Fibroblast of lung (primary cell): Measurements from ENCODE around the gene ZNF282. TPM values are rescaled to one million over a fixed set of nuclear protein-coding genes. Genes with fewer than 3 reads are reported as not detected.

ENCODE experiments used
- DNase-seq, 2 donors: peaks; one replicate each; pipeline versions ENCODE4 v3.0.0 to v3.0.0-alpha.2; 2010; ENCODE audit warnings: low read depth in 2 of 2
- H2AFZ ChIP-seq: 2 replicates; pipeline ENCODE4 v1.5.1; 2012; ENCODE audit warnings: low read length, control low read depth, inconsistent platforms
- H3K27ac ChIP-seq: 2 replicates; pipeline ENCODE4 v1.5.1; 2011; ENCODE audit warnings: low read length, control low read depth; ENCODE audit not compliant: insufficient read depth
- H3K27me3 ChIP-seq: 2 replicates; pipeline ENCODE4 v1.5.1; 2011; ENCODE audit warnings: mild to moderate bottlenecking, low read length; ENCODE audit not compliant: control insufficient read depth, insufficient read depth
- H3K36me3 ChIP-seq: 2 replicates; pipeline ENCODE4 v1.5.1; 2011; ENCODE audit warnings: low read length; ENCODE audit not compliant: control insufficient read depth, insufficient read depth
- H3K4me1 ChIP-seq: 2 replicates; pipeline ENCODE4 v1.5.1; 2011; ENCODE audit warnings: low read length; ENCODE audit not compliant: control insufficient read depth, insufficient read depth; ENCODE audit errors: extremely low read depth
- H3K4me2 ChIP-seq: 2 replicates; pipeline ENCODE4 v1.5.1; 2011; ENCODE audit warnings: low read length, control low read depth; ENCODE audit not compliant: insufficient read depth; ENCODE audit errors: extremely low read depth
- H3K4me3 ChIP-seq, 4 experiments: fragments of 200-600 bp in 1 of 4; sonication (generic) in 1 of 4; replicated peaks in 1 of 4; 2 replicates each; pipeline ENCODE4 v1.5.1; 2011 to 2016; ENCODE audit warnings: low read length in 4 of 4, low read depth in 3 of 4, mild to moderate bottlenecking in 3 of 4, control low read depth in 2 of 4, inconsistent platforms in 1 of 4, mixed read lengths in 1 of 4; ENCODE audit not compliant: insufficient read depth in 1 of 4; ENCODE audit errors: control extremely low read depth in 1 of 4
- H3K79me2 ChIP-seq: 2 replicates; pipeline ENCODE4 v1.5.1; 2012; ENCODE audit warnings: mild to moderate bottlenecking, low read length, inconsistent platforms; ENCODE audit not compliant: control insufficient read depth, insufficient read depth
- H3K9ac ChIP-seq: 2 replicates; pipeline ENCODE4 v1.5.1; 2011; ENCODE audit warnings: mild to moderate bottlenecking, low read length, control low read depth; ENCODE audit not compliant: insufficient read depth
- H3K9me3 ChIP-seq: 2 replicates; pipeline ENCODE4 v1.5.1; 2012; ENCODE audit warnings: low read depth, low read length; ENCODE audit not compliant: control insufficient read depth, insufficient read depth
- H4K20me1 ChIP-seq: 2 replicates; pipeline ENCODE4 v1.5.1; 2011; ENCODE audit warnings: low read length; ENCODE audit not compliant: control insufficient read depth, insufficient read depth; ENCODE audit errors: extremely low read depth
- EZH2 ChIP-seq: IDR thresholded peaks from 2 replicates; pipeline ENCODE4 v1.5.1; 2012; ENCODE audit warnings: low read length, control low read depth, mild to moderate bottlenecking; ENCODE audit errors: missing control alignments
- polyA plus RNA-seq, 2 donors: library from polyadenylated mRNA; depleted of rRNA in 1 of 2; stranded (reverse) in 1 of 2; unstranded in 1 of 2; fragments of >200 nt; gene quantifications; 2 replicates each; pipeline ENCODE4 v1.2.1, GENCODE V29; 2011 to 2012; ENCODE audit warnings: missing spikeins in 1 of 2
- total RNA-seq: library from RNA; depleted of rRNA; stranded (reverse); fragments of >200 nt; gene quantifications from 2 replicates; pipeline ENCODE4 v1.2.1, GENCODE V29; 2014
- TF ChIP-seq, protein P1 (sequence below), 2 donors: IDR thresholded peaks in 1 of 2; conservative IDR thresholded peaks in 1 of 2; 1 replicate in 1 of 2; 2 replicates in 1 of 2; pipeline ENCODE4 v1.5.1; 2011 to 2012; ENCODE audit warnings: low read length in 2 of 2, control low read depth in 1 of 2, inconsistent platforms in 1 of 2, low read depth in 1 of 2, mild to moderate bottlenecking in 1 of 2

Gene ZNF282
- total and polyA plus RNA-seq, 2 donors (not counting 1 experiment from before 2014, with no cell fraction given): 6.8 to 23.1 TPM

DNA sequence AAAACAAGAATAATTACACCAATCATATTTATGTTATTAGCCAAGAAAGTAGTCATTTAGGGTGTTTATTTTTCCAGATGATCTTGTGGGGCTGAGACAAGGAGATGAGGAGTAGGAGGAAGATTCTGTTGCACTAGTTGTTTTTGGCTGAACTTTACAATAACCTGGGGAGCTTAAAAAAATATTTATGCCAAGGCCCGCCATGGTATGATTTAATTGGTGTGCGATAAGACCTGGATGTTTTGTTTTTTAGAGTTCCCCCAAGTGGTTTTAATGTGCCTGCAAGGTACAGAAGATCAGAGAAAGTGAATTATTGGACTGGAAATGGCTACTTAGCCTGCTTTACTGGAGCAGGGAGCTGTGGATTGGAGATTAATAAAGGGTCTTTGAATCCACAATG is 7.1 kb upstream of the ZNF282 start:
- H4K20me1 ChIP-seq: no peaks in the 10 kb centered on the region
- no peaks in the 10 kb centered on the region for H3K27me3 ChIP-seq
- H3K4me1 ChIP-seq: no peaks in the 10 kb centered on the region
- H3K27ac ChIP-seq: no peak overlapping the region
- DNase-seq: no peak
- no peak overlapping the region for H3K4me2 ChIP-seq
- H3K9ac ChIP-seq: no peak overlapping the region
- TF ChIP-seq, protein P1, sequence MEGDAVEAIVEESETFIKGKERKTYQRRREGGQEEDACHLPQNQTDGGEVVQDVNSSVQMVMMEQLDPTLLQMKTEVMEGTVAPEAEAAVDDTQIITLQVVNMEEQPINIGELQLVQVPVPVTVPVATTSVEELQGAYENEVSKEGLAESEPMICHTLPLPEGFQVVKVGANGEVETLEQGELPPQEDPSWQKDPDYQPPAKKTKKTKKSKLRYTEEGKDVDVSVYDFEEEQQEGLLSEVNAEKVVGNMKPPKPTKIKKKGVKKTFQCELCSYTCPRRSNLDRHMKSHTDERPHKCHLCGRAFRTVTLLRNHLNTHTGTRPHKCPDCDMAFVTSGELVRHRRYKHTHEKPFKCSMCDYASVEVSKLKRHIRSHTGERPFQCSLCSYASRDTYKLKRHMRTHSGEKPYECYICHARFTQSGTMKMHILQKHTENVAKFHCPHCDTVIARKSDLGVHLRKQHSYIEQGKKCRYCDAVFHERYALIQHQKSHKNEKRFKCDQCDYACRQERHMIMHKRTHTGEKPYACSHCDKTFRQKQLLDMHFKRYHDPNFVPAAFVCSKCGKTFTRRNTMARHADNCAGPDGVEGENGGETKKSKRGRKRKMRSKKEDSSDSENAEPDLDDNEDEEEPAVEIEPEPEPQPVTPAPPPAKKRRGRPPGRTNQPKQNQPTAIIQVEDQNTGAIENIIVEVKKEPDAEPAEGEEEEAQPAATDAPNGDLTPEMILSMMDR (conservative IDR thresholded peaks at IDR 0.05 in 1 of 2, IDR thresholded peaks at IDR 0.05 in 1 of 2; ENCODE audit: low read depth in 1 of 2, low read length in 2 of 2): no peak
- TF ChIP-seq EZH2: no peak
- H3K36me3 ChIP-seq: no peaks in the 10 kb centered on the region
- H2AFZ ChIP-seq: no peak overlapping the region
- no peaks in the 10 kb centered on the region for H3K9me3 ChIP-seq
- H3K4me3 ChIP-seq: no peak overlapping the region
- no peaks in the 10 kb centered on the region for H3K79me2 ChIP-seq

DNA sequence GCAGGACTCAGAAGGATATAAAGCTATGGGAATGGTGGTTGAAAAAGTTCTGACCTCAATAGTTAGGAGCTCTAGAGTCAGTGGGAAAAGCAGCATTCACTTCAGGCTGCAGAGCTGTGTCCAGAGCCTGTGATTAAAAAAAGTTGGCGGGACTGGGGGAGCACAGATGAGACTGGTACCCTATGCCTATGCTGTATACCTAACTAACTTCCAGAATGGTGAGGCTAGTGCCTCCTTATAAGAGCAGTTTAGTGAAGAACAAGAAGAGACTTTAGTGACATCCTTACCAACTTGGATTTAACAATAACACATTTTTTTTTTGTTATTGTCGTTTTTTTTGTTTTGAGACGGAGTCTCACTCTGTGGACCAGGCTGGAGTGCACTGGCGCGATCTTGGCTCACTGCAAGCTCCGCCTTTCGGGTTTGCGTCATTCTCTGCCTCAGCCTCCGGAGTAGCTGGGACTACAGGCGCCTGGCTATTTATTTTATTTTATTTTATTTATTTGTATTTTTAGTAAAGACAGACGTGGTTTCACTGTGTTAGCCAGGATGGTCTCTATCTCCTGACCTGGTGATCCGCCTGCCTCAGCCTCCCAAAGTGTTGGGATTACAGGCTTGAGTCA is 6.6 kb upstream of the ZNF282 start:
- peak in 1 of 2 donors; percentile 17 for DNase-seq
- Histone ChIP-seq H3K4me1 (no peaks in the 10 kb centered on the region), H2AFZ (no peak overlapping the region), H3K27me3 (no peaks in the 10 kb centered on the region), H3K4me2 (no peak overlapping the region), H4K20me1 (no peaks in the 10 kb centered on the region), H3K36me3 (no peaks in the 10 kb centered on the region), H3K79me2 (no peaks in the 10 kb centered on the region), H3K9me3 (no peaks in the 10 kb centered on the region), H3K9ac (no peak overlapping the region), H3K27ac (no peak overlapping the region), H3K4me3 (no peak overlapping the region)
- no peak for TF ChIP-seq EZH2
- TF ChIP-seq, protein P1 (conservative IDR thresholded peaks at IDR 0.05 in 1 of 2, IDR thresholded peaks at IDR 0.05 in 1 of 2; ENCODE audit: low read depth in 1 of 2, low read length in 2 of 2): no peak

DNA sequence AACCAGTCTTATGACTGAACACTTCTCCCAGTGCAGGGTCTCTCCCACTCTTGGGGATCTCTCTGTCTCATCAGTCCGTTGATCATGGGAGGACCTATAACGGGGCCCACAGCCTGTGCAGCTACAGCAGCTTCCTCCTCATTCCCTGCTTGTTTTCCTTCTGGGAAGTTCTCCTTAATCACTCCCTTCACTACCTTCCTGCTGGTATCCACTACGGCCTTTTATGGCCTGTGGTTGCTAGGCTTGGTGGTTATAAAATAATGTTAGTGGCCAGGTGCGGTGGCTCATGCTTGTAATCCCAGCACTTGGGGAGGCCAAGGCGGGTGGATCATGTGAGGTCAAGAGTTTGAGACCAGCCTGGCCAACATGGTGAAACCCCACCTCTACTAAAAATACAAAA is 3.5 kb upstream of the ZNF282 start:
- peaks cover 4% of the 10 kb centered on the region for H3K4me1 ChIP-seq
- no peak overlapping the region for H3K27ac ChIP-seq
- H3K4me2 ChIP-seq: no peak overlapping the region
- no peak for DNase-seq
- H3K9ac ChIP-seq: no peak overlapping the region
- no peak overlapping the region for H3K4me3 ChIP-seq
- no peaks in the 10 kb centered on the region for H4K20me1 ChIP-seq
- H3K36me3 ChIP-seq: no peaks in the 10 kb centered on the region
- no peak for TF ChIP-seq EZH2
- TF ChIP-seq, protein P1 (conservative IDR thresholded peaks at IDR 0.05 in 1 of 2, IDR thresholded peaks at IDR 0.05 in 1 of 2; ENCODE audit: low read depth in 1 of 2, low read length in 2 of 2): no peak
- H2AFZ ChIP-seq: no peak overlapping the region
- H3K27me3 ChIP-seq: no peaks in the 10 kb centered on the region
- H3K9me3 ChIP-seq: no peaks in the 10 kb centered on the region
- H3K79me2 ChIP-seq: peaks cover 11% of the 10 kb centered on the region
